Measurements from ENCODE around the gene TNRC6B.

Gene TNRC6B

GRCh38 chr22:40289991-40290459 is 112.3 kb downstream of the TNRC6B start:
- no peak for DNase-seq (ENCODE audit: low read depth)
- no peak for TF ChIP-seq CTCF (conservative IDR thresholded peaks at IDR 0.05; ENCODE audit: control insufficient read depth, insufficient read depth, low read depth, low read length)
- no peak overlapping the region for H3K4me3 ChIP-seq (ENCODE audit: control insufficient read depth, low read depth, low read length)

- TF ChIP-seq CTCF (conservative IDR thresholded peaks at IDR 0.05; ENCODE audit: control insufficient read depth, insufficient read depth, low read depth, low read length), result no peak
- no peak overlapping the region for H3K4me3 ChIP-seq (ENCODE audit: control insufficient read depth, low read depth, low read length)
- DNase-seq (ENCODE audit: low read depth), result no peak
Observed at GRCh38 chr22:40290516-40290915, 112.8 kb downstream of the TNRC6B start.

GRCh38 chr22:40294696-40295095 is 117.0 kb downstream of the TNRC6B start:
- H3K4me3 ChIP-seq (ENCODE audit: control insufficient read depth, low read depth, low read length), result no peak overlapping the region
- no peak for DNase-seq (ENCODE audit: low read depth)
- no peak for TF ChIP-seq CTCF (conservative IDR thresholded peaks at IDR 0.05; ENCODE audit: control insufficient read depth, insufficient read depth, low read depth, low read length)

- TF ChIP-seq CTCF (conservative IDR thresholded peaks at IDR 0.05; ENCODE audit: control insufficient read depth, insufficient read depth, low read depth, low read length), result no peak
- DNase-seq (ENCODE audit: low read depth), result no peak
- no peak overlapping the region for H3K4me3 ChIP-seq (ENCODE audit: control insufficient read depth, low read depth, low read length)
Observed at GRCh38 chr22:40300316-40300715, 122.6 kb downstream of the TNRC6B start.

GRCh38 chr22:40300884-40301672 is 123.4 kb downstream of the TNRC6B start:
- no peak for DNase-seq (ENCODE audit: low read depth)
- no peak for TF ChIP-seq CTCF (conservative IDR thresholded peaks at IDR 0.05; ENCODE audit: control insufficient read depth, insufficient read depth, low read depth, low read length)
- H3K4me3 ChIP-seq (ENCODE audit: control insufficient read depth, low read depth, low read length), result no peak overlapping the region

GRCh38 chr22:40302149-40302548 is 124.4 kb downstream of the TNRC6B start:
- TF ChIP-seq CTCF (conservative IDR thresholded peaks at IDR 0.05; ENCODE audit: control insufficient read depth, insufficient read depth, low read depth, low read length), result no peak
- no peak overlapping the region for H3K4me3 ChIP-seq (ENCODE audit: control insufficient read depth, low read depth, low read length)
- no peak for DNase-seq (ENCODE audit: low read depth)

All from fibroblast of mammary gland (primary cell).